ENCODE results near the gene PHLDB3. TPM values are rescaled to one million over a fixed set of nuclear protein-coding genes. Genes with fewer than 3 reads are reported as not detected.
A peak's percentile ranks its signal among the peaks of the same experiment; 100 is the strongest.

The PHLDB3 gene
- polyA plus RNA-seq, 1 of the 3 experiments (the other 2 are of a cell fraction), result 15.6 TPM

- Histone ChIP-seq H4K20me1 (ENCODE audit: insufficient read depth) (no peaks in the 10 kb centered on the region), H3K9me2 (no peaks in the 10 kb centered on the region), H3K4me3 (ENCODE audit: low read depth in 2 of 2, low read length in 1 of 2) (peak overlapping the region; percentile 59 to 63), H3K36me3 (replicated peaks in 1 of 2; ENCODE audit: control insufficient read depth in 1 of 2, insufficient read depth in 2 of 2, low read length in 1 of 2) (no peaks in the 10 kb centered on the region), H3F3A (replicated peaks; ENCODE audit: insufficient read depth) (peaks cover 23% of the 10 kb centered on the region), H3K4me2 (peak overlapping the region; percentile 78), H3K9ac (peak overlapping the region; percentile 44; the same call in 1 of the 2 replicates), H3K9me3 (no peaks in the 10 kb centered on the region), H3K4me1 (ENCODE audit: control insufficient read depth in 1 of 2, insufficient read depth in 2 of 2, low read depth in 1 of 2, low read length in 1 of 2) (peaks cover 0 to 13% of the 10 kb centered on the region in 2 experiments; a peak in 1 of 4 replicates), H3K27me3 (ENCODE audit: insufficient read depth) (no peaks in the 10 kb centered on the region), H2AFZ (ENCODE audit: low read depth) (peak overlapping the region; percentile 74), H3K27ac (ENCODE audit: low read depth in 2 of 2, low read length in 1 of 2) (peak overlapping the region; percentile 78 to 95), H3K79me2 (ENCODE audit: insufficient read depth) (no peaks in the 10 kb centered on the region)
- ChIA-PET CTCF (interaction anchor here (0.7 to 24.7 kb wide), 7 partner anchors 13 to 136 kb away, joined by 3 to 632 read pairs (median 6); no protein-coding TSS in a partner anchor), POLR2A (interaction anchor here (0.6 to 1.2 kb wide), 3 partner anchors 48 to 427 kb away, joined by 3 to 6 read pairs (median 4); no protein-coding TSS in a partner anchor)
- DNase-seq, result peak; percentile 59
- TF ChIP-seq MXI1 (IDR thresholded peaks at IDR 0.05; ENCODE audit: low read depth, low read length), result no peak
- no peak for TF ChIP-seq FOSL2 (IDR thresholded peaks at IDR 0.05; ENCODE audit: borderline replicate concordance, low read depth)
- no peak for TF ChIP-seq PBX3 (IDR thresholded peaks at IDR 0.05)
- TF ChIP-seq MAX (IDR thresholded peaks at IDR 0.05; ENCODE audit: low read depth), result no peak
- TF ChIP-seq JUND (IDR thresholded peaks at IDR 0.05), result no peak
- TF ChIP-seq TEAD4 (IDR thresholded peaks at IDR 0.05; ENCODE audit: borderline replicate concordance, insufficient read depth), result no peak
- no peak for TF ChIP-seq RFX5 (IDR thresholded peaks at IDR 0.05; ENCODE audit: low read length)
- no peak; the same call in 1 of the 2 replicates for TF ChIP-seq GABPA (IDR thresholded peaks at IDR 0.05; ENCODE audit: low read depth)
- no peak for TF ChIP-seq SIN3A (IDR thresholded peaks at IDR 0.05; ENCODE audit: borderline replicate concordance, low read depth, low read length)
- no peak for TF ChIP-seq USF1 (IDR thresholded peaks at IDR 0.05; ENCODE audit: borderline replicate concordance, low read depth)
- no peak for TF ChIP-seq POLR2AphosphoS5 (IDR thresholded peaks at IDR 0.05; ENCODE audit: low read depth, low read length)
- TF ChIP-seq ELF1 (IDR thresholded peaks at IDR 0.05), result no peak
- TF ChIP-seq ZBTB33 (IDR thresholded peaks at IDR 0.05; ENCODE audit: borderline replicate concordance, low read depth), result no peak
- no peak for TF ChIP-seq EP300 (IDR thresholded peaks at IDR 0.05; ENCODE audit: borderline replicate concordance in 1 of 2, low read depth in 1 of 2, low read length in 1 of 2)
- TF ChIP-seq USF2 (IDR thresholded peaks at IDR 0.05; ENCODE audit: borderline replicate concordance, low read depth, low read length), result no peak
- no peak for TF ChIP-seq TAF1 (IDR thresholded peaks at IDR 0.05; ENCODE audit: borderline replicate concordance, low read depth, low read length)
- no peak for TF ChIP-seq CHD2 (IDR thresholded peaks at IDR 0.05; ENCODE audit: low read length, partially characterized antibody)
- TF ChIP-seq YY1 (IDR thresholded peaks at IDR 0.05; ENCODE audit: low read depth), result no peak
- TF ChIP-seq SMC3 (IDR thresholded peaks at IDR 0.05; ENCODE audit: low read depth, low read length), result no peak
- WGBS (ENCODE audit: low lambda C conversion rate), result 12% methylated on average over 16 of the region's 16 CpGs
These were observed 28.0 kb upstream of the PHLDB3 start for GRCh38 chr19:43532571-43532961.

Data from SK-N-SH (cell line).